Measurements from ENCODE around the gene VEGFA. TPM values are rescaled to one million over a fixed set of nuclear protein-coding genes. Genes with fewer than 3 reads are reported as not detected.

VEGFA gene
- total and polyA plus RNA-seq, 5 donors: 163 to 296 (median 246) TPM

- intact Hi-C loops (cut with DNase I): no loop called here
- no peaks in the 10 kb centered on the region for H3K27me3 ChIP-seq (ENCODE audit: control insufficient read depth, insufficient read depth)
- no peaks in the 10 kb centered on the region for H3K4me1 ChIP-seq (ENCODE audit: control insufficient read depth, insufficient read depth, low read length)
Measured at GRCh38 chr6:43788301-43788700, 18.3 kb downstream of the VEGFA start.

DNA sequence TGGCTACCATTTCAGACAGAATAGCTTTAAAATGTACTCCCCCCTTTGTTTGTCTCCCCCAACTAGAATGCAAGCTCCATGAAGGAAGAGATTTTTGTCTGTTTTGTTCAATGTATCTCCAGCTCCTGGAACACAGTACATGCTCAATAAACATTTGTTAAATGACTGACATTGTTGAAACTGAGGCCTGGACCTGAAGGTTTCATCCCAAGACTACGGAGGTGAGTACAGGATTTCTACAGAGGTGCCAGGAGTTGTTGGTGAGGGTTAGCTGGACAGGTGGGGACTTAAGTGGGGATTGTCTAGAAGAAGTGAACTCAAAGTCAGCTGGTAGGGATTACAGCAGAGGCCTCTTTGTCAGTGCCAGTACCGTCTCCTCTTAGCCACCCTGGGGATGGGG lies 19.4 kb downstream of the VEGFA start:
- 74% methylated on average over 2 of the region's 2 CpGs for WGBS

More at GRCh38 chr6:43788301-43788700, 18.3 kb downstream of the VEGFA start:
- no peak overlapping the region for H3K4me3 ChIP-seq (ENCODE audit: low read length)
- no peaks in the 10 kb centered on the region for H3K9me3 ChIP-seq (ENCODE audit: control insufficient read depth, low read length)
- 84% methylated on average over 5 of the region's 5 CpGs for WGBS
- no peak overlapping the region for H3K27ac ChIP-seq (ENCODE audit: low read length)
- DNase-seq (peak in 2 of 3 donors; percentile 40 to 50), ATAC-seq (no peak)

DNA sequence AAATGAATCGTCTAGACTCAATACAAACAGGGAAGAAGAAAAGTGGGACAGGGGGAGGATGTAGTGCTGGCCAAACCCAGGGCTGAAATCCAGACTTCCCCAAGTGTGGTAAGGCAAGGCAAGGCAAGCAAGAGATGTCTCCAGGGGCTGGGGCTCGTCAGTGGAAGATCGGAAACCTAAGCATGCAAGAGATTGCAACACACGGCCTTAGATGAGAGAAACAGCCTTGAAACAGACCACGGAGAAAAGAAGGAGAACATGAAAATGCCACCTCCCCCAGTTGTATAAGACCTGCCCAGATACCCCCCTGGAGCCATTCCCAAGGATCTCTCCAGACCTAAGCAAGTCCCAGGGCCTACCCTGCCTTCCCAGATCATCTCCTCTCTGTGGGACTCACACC lies 20.0 kb downstream of the VEGFA start:
- intact Hi-C loops (cut with DNase I): no loop called here
- DNase-seq: peak; percentile 81 to 90 (median 85)
- Histone ChIP-seq H3K4me1 (ENCODE audit: control insufficient read depth, insufficient read depth, low read length) (peaks cover 4% of the 10 kb centered on the region), H3K27ac (ENCODE audit: low read length) (peak overlapping the region; percentile 62), H3K4me3 (ENCODE audit: low read length) (no peak overlapping the region), H3K27me3 (ENCODE audit: control insufficient read depth, insufficient read depth) (no peaks in the 10 kb centered on the region), H3K9me3 (ENCODE audit: control insufficient read depth, low read length) (no peaks in the 10 kb centered on the region)
- ATAC-seq: peak; percentile 66 to 67
- WGBS: 57% methylated on average over 5 of the region's 5 CpGs

More for the DNA sequence above, 19.4 kb downstream of the VEGFA start:
- no peaks in the 10 kb centered on the region for H3K27me3 ChIP-seq (ENCODE audit: control insufficient read depth, insufficient read depth)
- peaks cover 2% of the 10 kb centered on the region for H3K4me1 ChIP-seq (ENCODE audit: control insufficient read depth, insufficient read depth, low read length)
- H3K27ac ChIP-seq (ENCODE audit: low read length): peak overlapping the region; percentile 25
- no peak overlapping the region for H3K4me3 ChIP-seq (ENCODE audit: low read length)
- no peaks in the 10 kb centered on the region for H3K9me3 ChIP-seq (ENCODE audit: control insufficient read depth, low read length)
- DNase-seq (no peak), ATAC-seq (peak in 1 of 2 donors; percentile 2)
- intact Hi-C loops (cut with DNase I): no loop called here

DNA sequence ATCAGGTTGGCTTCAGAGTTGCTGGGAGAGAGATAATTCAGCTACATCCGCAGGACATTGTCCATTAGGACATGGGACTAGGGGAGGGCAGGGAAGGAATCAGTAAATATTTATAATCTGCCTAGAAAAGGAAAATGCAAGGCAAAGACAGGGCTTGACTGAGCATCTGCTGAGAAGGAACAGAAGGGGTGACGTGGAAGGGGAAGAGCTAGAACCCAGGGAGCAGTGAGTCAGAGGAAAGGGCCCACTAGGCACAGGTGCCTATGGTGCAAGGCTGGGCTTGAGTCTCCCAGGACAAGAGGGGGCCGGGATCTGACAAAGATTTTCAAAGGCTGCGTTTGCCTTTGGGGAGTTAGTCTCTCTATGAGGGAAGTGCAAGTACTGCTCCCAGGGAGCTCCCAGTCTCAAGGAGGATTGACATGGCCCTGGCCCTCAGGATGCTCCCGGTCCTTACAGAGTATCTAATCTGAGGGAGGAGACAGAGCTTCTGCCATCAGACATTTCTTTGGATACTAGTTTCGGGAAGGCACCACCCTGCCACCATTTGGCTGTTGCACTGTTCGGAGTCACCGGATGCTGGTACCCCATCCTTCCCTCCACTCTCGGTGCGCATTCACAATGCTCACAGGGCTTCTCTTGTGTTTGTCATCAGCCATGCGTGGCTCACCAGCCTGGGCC lies 21.9 kb downstream of the VEGFA start:
- intact Hi-C loops (cut with DNase I): no loop called here
- Histone ChIP-seq H3K4me1 (ENCODE audit: control insufficient read depth, insufficient read depth, low read length) (peaks cover 4% of the 10 kb centered on the region), H3K9me3 (ENCODE audit: control insufficient read depth, low read length) (no peaks in the 10 kb centered on the region), H3K4me3 (ENCODE audit: low read length) (no peak overlapping the region), H3K27ac (ENCODE audit: low read length) (no peak overlapping the region), H3K27me3 (ENCODE audit: control insufficient read depth, insufficient read depth) (no peaks in the 10 kb centered on the region)
- DNase-seq (no peak), ATAC-seq (no peak)
- 83% methylated on average over 11 of the region's 11 CpGs for WGBS

- WGBS: 69% methylated on average over 5 of the region's 5 CpGs
Measured at GRCh38 chr6:43793154-43793874, 23.3 kb downstream of the VEGFA start.

DNA sequence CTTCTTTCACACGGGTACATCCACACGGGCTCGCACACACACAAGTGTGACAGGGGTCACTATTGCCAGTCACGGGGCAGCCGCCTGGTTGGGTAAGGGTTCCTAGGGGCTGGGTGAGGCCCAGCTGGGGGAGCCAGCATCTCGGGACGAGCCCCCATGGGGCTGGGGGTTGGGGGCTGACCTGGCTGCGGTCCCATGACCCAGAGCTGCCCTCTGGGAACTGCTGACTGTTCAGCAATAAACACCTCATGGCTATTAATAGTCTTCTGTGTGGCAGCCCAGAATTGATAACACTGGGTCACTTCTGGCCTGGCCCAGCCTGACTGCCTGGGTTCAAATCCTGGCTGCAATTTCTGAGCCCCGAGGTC lies 23.8 kb downstream of the VEGFA start:
- no peak overlapping the region for H3K4me3 ChIP-seq (ENCODE audit: low read length)
- ATAC-seq (peak; percentile 19 to 29), DNase-seq (peak in 2 of 3 donors; percentile 50 to 70)
- no peak overlapping the region for H3K27ac ChIP-seq (ENCODE audit: low read length)
- H3K9me3 ChIP-seq (ENCODE audit: control insufficient read depth, low read length): no peaks in the 10 kb centered on the region
- 57% methylated on average over 9 of the region's 9 CpGs for WGBS
- H3K4me1 ChIP-seq (ENCODE audit: control insufficient read depth, insufficient read depth, low read length): peaks cover 4% of the 10 kb centered on the region
- intact Hi-C loops (cut with DNase I): no loop called here
- H3K27me3 ChIP-seq (ENCODE audit: control insufficient read depth, insufficient read depth): no peaks in the 10 kb centered on the region

More at GRCh38 chr6:43793154-43793874, 23.3 kb downstream of the VEGFA start:
- Histone ChIP-seq H3K4me1 (ENCODE audit: control insufficient read depth, insufficient read depth, low read length) (peaks cover 4% of the 10 kb centered on the region), H3K27me3 (ENCODE audit: control insufficient read depth, insufficient read depth) (no peaks in the 10 kb centered on the region), H3K27ac (ENCODE audit: low read length) (peak overlapping the region; percentile 30), H3K9me3 (ENCODE audit: control insufficient read depth, low read length) (no peaks in the 10 kb centered on the region), H3K4me3 (ENCODE audit: low read length) (no peak overlapping the region)
- intact Hi-C loops (cut with DNase I): no loop called here
- ATAC-seq (peak; percentile 2 to 3), DNase-seq (no peak)

GRCh38 chr6:43795421-43795820 lies 25.4 kb downstream of the VEGFA start:
- ATAC-seq (no peak), DNase-seq (no peak)
- no peak overlapping the region for H3K27ac ChIP-seq (ENCODE audit: low read length)
- 70% methylated on average over 8 of the region's 8 CpGs for WGBS
- intact Hi-C loops (cut with DNase I): no loop called here
- peaks cover 4% of the 10 kb centered on the region for H3K4me1 ChIP-seq (ENCODE audit: control insufficient read depth, insufficient read depth, low read length)
- no peak overlapping the region for H3K4me3 ChIP-seq (ENCODE audit: low read length)
- H3K27me3 ChIP-seq (ENCODE audit: control insufficient read depth, insufficient read depth): no peaks in the 10 kb centered on the region
- H3K9me3 ChIP-seq (ENCODE audit: control insufficient read depth, low read length): no peaks in the 10 kb centered on the region

- peaks cover 4% of the 10 kb centered on the region for H3K4me1 ChIP-seq (ENCODE audit: control insufficient read depth, insufficient read depth, low read length)
- no peak for ATAC-seq
- DNase-seq: no peak
- H3K9me3 ChIP-seq (ENCODE audit: control insufficient read depth, low read length): no peaks in the 10 kb centered on the region
- no peak overlapping the region for H3K4me3 ChIP-seq (ENCODE audit: low read length)
- no peak overlapping the region for H3K27ac ChIP-seq (ENCODE audit: low read length)
- 66% methylated on average over 5 of the region's 5 CpGs for WGBS
- intact Hi-C loops (cut with DNase I): no loop called here
- no peaks in the 10 kb centered on the region for H3K27me3 ChIP-seq (ENCODE audit: control insufficient read depth, insufficient read depth)
Measured at GRCh38 chr6:43796168-43796567, 26.2 kb downstream of the VEGFA start.

DNA sequence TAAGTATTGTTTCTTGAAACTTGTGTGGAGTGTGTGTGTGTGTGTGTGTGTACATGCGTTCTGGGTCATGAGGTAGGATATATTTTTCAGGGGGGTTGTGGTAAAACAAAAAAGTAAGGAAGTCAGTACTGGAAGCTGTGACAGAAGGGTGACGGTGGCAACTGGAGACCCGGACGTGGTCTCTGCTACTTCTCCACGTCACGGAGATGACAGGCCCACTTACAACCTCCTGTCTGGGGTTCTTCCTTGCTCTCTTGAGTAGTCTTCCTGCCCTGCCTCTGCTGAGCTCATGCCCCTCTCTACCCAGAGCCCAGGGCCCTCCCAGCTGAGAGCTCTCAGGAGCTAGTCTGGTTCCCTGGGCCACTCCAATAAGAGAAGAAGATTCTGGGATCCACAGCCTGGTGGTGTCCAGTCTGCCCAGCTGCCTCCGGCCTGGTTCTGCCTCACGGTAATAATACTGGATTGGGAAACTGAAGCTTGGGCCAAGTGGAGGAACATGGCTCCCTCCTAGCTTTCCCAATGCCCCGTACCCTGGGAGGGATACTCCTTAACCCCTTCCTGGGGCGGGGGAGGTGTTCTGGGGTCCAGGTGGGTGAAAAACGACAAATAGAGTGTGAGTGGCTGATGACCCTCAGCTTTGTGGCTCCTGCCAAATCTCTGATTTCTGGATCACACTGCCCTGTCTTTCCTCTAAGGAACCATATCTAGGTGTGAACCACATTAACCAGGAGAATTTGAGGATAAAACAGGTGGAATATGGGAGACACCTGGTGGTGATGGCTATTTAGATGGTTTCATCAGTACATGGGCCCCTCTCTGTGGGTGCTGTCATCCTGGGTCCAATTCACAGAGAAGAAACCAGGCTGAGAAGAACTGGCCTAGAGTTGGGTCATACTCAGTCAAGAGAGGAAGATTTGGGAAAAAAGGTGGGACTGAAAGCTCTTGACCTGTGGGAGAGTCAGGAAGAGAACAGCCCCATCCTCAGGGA lies 27.2 kb downstream of the VEGFA start:
- Histone ChIP-seq H3K27ac (ENCODE audit: low read length) (no peak overlapping the region), H3K4me3 (ENCODE audit: low read length) (no peak overlapping the region), H3K27me3 (ENCODE audit: control insufficient read depth, insufficient read depth) (no peaks in the 10 kb centered on the region), H3K9me3 (ENCODE audit: control insufficient read depth, low read length) (no peaks in the 10 kb centered on the region), H3K4me1 (ENCODE audit: control insufficient read depth, insufficient read depth, low read length) (peaks cover 4% of the 10 kb centered on the region)
- DNase-seq (no peak), ATAC-seq (no peak)
- intact Hi-C loops (cut with DNase I): no loop called here
- 76% methylated on average over 11 of the region's 11 CpGs for WGBS

DNA sequence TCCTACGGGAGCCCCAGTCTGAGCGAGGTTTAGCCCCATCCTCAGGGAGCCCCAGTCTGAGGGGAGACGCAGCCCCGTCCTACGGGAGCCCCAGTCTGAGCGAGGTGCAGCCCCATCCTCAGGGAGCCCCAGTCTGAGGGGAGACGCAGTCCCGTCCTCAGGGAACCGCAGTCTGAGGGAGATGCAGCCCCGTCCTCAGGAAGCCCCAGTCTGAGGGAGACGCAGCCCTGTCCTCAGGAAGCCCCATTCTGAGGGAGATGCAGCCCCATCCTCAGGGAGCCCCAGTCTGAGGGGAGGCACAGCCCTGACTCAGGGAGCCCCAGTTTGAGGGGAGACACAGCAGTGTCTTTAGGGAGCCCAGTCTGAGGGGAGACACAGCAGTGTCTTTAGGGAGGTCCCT lies 27.9 kb downstream of the VEGFA start:
- Histone ChIP-seq H3K4me1 (ENCODE audit: control insufficient read depth, insufficient read depth, low read length) (peaks cover 4% of the 10 kb centered on the region), H3K9me3 (ENCODE audit: control insufficient read depth, low read length) (no peaks in the 10 kb centered on the region), H3K4me3 (ENCODE audit: low read length) (no peak overlapping the region), H3K27me3 (ENCODE audit: control insufficient read depth, insufficient read depth) (no peaks in the 10 kb centered on the region), H3K27ac (ENCODE audit: low read length) (no peak overlapping the region)
- intact Hi-C loops (cut with DNase I): no loop called here
- ATAC-seq (no peak), DNase-seq (no peak)
- 94% methylated on average over 11 of the region's 11 CpGs for WGBS

All from right cardiac atrium (tissue), 5 donors.